GM21576 (cell line): ENCODE measurements around the gene LIG3.
"Not testable (repeated sequence)": the region's sequence is repeated elsewhere in the genome, so short reads cannot be mapped to it uniquely, and the experiment has no call there.

Source experiments
- ATAC-seq: cut with Tn5 transposase; IDR thresholded peaks from one replicate; pipeline ENCODE4 v1.9.1; 2021; ENCODE audit warnings: mild to moderate bottlenecking, moderate library complexity; ENCODE audit not compliant: unreplicated experiment

LIG3 gene

GRCh38 chr17:34998205-34998604 is 17.9 kb downstream of the LIG3 start:
- peak; percentile 60 for ATAC-seq

GRCh38 chr17:34999456-34999855 is 19.1 kb downstream of the LIG3 start:
- no peak for ATAC-seq

- ATAC-seq: not testable (repeated sequence)
These were observed 20.7 kb downstream of the LIG3 start for GRCh38 chr17:35000965-35001364.

- ATAC-seq: no peak
These were observed 21.2 kb downstream of the LIG3 start for GRCh38 chr17:35001549-35001948.

- ATAC-seq: no peak
These were observed 22.7 kb downstream of the LIG3 start for GRCh38 chr17:35002876-35003551.

- ATAC-seq: no peak
These were observed 23.5 kb downstream of the LIG3 start for GRCh38 chr17:35003778-35004177.

- ATAC-seq: no peak
These were observed 26.0 kb downstream of the LIG3 start for GRCh38 chr17:35006345-35006744.

GRCh38 chr17:35006961-35007360 is 26.6 kb downstream of the LIG3 start:
- no peak for ATAC-seq

- no peak for ATAC-seq
These were observed 29.8 kb downstream of the LIG3 start for GRCh38 chr17:35010093-35010492.

- ATAC-seq: no peak
These were observed 31.4 kb downstream of the LIG3 start for GRCh38 chr17:35011671-35012216.

GRCh38 chr17:35016369-35016768 is 36.1 kb downstream of the LIG3 start:
- ATAC-seq: no peak

- ATAC-seq: no peak
These were observed 36.7 kb downstream of the LIG3 start for GRCh38 chr17:35017021-35017420.

GRCh38 chr17:35018814-35019213 is 38.5 kb downstream of the LIG3 start:
- no peak for ATAC-seq

- ATAC-seq: no peak
These were observed 39.3 kb downstream of the LIG3 start for GRCh38 chr17:35019386-35020179.

- ATAC-seq: no peak
These were observed 41.4 kb downstream of the LIG3 start for GRCh38 chr17:35021520-35022380.

GRCh38 chr17:35022536-35023063 is 42.3 kb downstream of the LIG3 start:
- peak; percentile 55 for ATAC-seq

- no peak for ATAC-seq
These were observed 43.2 kb downstream of the LIG3 start for GRCh38 chr17:35023538-35023937.

GRCh38 chr17:35025541-35025940 is 45.2 kb downstream of the LIG3 start:
- ATAC-seq: no peak

- not testable (repeated sequence) for ATAC-seq
These were observed 47.8 kb downstream of the LIG3 start for GRCh38 chr17:35028097-35028496.

GRCh38 chr17:35028531-35029262 is 48.4 kb downstream of the LIG3 start:
- no peak for ATAC-seq
